ENCODE data around the gene TMEM40. TPM values are rescaled to one million over a fixed set of nuclear protein-coding genes. Genes with fewer than 3 reads are reported as not detected.
"Not testable (repeated sequence)": the region's sequence is repeated elsewhere in the genome, so short reads cannot be mapped to it uniquely, and the experiment has no call there.

The TMEM40 gene
- polyA plus RNA-seq, 1 experiment, result 0.41 TPM

GRCh38 chr3:12797124-12797891 is 38.2 kb upstream of the TMEM40 start:
- Histone ChIP-seq H3K27ac (ENCODE audit: low read depth, low read length) (no peak overlapping the region), H3K9me3 (ENCODE audit: control insufficient read depth, insufficient read depth, low read length) (no peaks in the 10 kb centered on the region; the same call in 1 of the 2 replicates), H3K27me3 (ENCODE audit: control insufficient read depth, insufficient read depth, low read length) (no peaks in the 10 kb centered on the region), H3K4me3 (ENCODE audit: low read depth, low read length) (peak overlapping the region; percentile 79)
- no peak for DNase-seq (ENCODE audit: low read depth, low spot score)
- CTCF ChIA-PET, result interaction anchor here (0.6 to 3.2 kb wide), 8 partner anchors 10 to 316 kb away, joined by 3 to 24 read pairs (median 8); partner anchors contain the start of gene RPL32
- POLR2A ChIA-PET, result interaction anchor here (3.0 kb wide), 1 partner anchor 12 kb away, joined by 14 read pairs; no protein-coding TSS in a partner anchor
- no peak for TF ChIP-seq CTCF (IDR thresholded peaks at IDR 0.05; ENCODE audit: low read depth, low read length)

GRCh38 chr3:12796171-12797123 is 37.4 kb upstream of the TMEM40 start, which contains the start of gene CAND2:
CAND2 (plus strand) TSS chr3:12796680; CDS start chr3:12796721, 41 bp downstream.
- H3K4me3 ChIP-seq (ENCODE audit: low read depth, low read length), result peak within 1 kb of the TSS; percentile 79
- ChIA-PET CTCF (interaction anchor here (0.6 to 3.2 kb wide), 10 partner anchors 9 to 315 kb away, joined by 3 to 24 read pairs (median 6); partner anchors contain the start of gene RPL32), POLR2A (interaction anchor here (0.6 to 3.0 kb wide), 6 partner anchors 9 to 133 kb away, joined by 3 to 14 read pairs (median 4); no protein-coding TSS in a partner anchor)
- no peaks in the 10 kb centered on the region for H3K27me3 ChIP-seq (ENCODE audit: control insufficient read depth, insufficient read depth, low read length)
- DNase-seq (ENCODE audit: low read depth, low spot score), result no peak
- 0 out of 2 replicates have a peak, but pooled peaks have one; percentile 4 for TF ChIP-seq CTCF (IDR thresholded peaks at IDR 0.05; ENCODE audit: low read depth, low read length)
- H3K27ac ChIP-seq (ENCODE audit: low read depth, low read length), result peak within 1 kb of the TSS; percentile 11
- no peaks in the 10 kb centered on the region; the same call in 1 of the 2 replicates for H3K9me3 ChIP-seq (ENCODE audit: control insufficient read depth, insufficient read depth, low read length)

DNA sequence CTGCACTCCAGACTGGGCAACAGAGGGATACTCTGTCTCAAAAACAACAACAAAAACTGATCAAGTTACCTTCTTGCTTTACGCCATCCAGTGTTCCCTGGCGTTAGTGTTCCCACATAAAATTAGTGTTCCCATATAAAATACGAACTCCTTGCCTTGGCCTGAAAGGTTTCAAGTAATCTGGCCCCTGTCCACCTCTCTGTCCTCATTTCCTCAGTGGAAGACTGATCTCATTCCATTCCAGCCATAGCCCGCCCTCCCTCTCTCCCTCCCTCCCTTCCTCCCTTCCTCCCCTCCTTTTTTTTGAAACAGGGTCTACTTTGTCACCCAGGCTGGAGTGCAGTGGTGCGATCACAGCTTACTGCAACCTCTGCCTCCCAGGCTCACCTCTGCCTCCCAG is 34.6 kb upstream of the TMEM40 start:
- H3K27me3 ChIP-seq (ENCODE audit: control insufficient read depth, insufficient read depth, low read length), result no peaks in the 10 kb centered on the region
- DNase-seq (ENCODE audit: low read depth, low spot score), result no peak
- no peak for TF ChIP-seq CTCF (IDR thresholded peaks at IDR 0.05; ENCODE audit: low read depth, low read length)
- CTCF ChIA-PET, result no interaction called here
- POLR2A ChIA-PET, result no interaction called here
- H3K4me3 ChIP-seq (ENCODE audit: low read depth, low read length), result no peak overlapping the region
- H3K9me3 ChIP-seq (ENCODE audit: control insufficient read depth, insufficient read depth, low read length), result no peaks in the 10 kb centered on the region; the same call in 1 of the 2 replicates
- H3K27ac ChIP-seq (ENCODE audit: low read depth, low read length), result no peak overlapping the region

DNA sequence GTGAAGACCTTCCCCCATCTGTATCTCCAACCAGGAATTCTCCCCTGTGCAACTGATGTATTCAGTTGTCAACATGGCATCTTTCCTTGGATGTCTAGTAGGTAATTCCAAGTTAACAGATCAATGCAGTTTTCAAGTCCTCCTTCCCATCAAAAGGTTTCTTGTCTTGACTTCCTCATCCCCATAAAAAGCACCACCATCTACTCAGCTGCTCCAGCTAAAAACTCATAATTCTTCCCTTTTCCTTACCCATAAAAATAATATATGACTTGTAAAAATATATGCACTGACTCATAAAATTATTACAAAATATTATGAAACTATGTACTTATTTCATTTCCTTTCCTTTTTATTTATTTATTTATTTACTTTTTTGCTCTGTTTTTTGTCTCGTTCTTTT is 32.4 kb upstream of the TMEM40 start:
- H3K27ac ChIP-seq (ENCODE audit: low read depth, low read length), result no peak overlapping the region
- H3K9me3 ChIP-seq (ENCODE audit: control insufficient read depth, insufficient read depth, low read length), result no peaks in the 10 kb centered on the region
- ChIA-PET POLR2A (no interaction called here), CTCF (no interaction called here)
- no peaks in the 10 kb centered on the region for H3K27me3 ChIP-seq (ENCODE audit: control insufficient read depth, insufficient read depth, low read length)
- DNase-seq (ENCODE audit: low read depth, low spot score), result no peak
- H3K4me3 ChIP-seq (ENCODE audit: low read depth, low read length), result no peak overlapping the region
- TF ChIP-seq CTCF (IDR thresholded peaks at IDR 0.05; ENCODE audit: low read depth, low read length), result no peak

- not testable (repeated sequence) for H3K9me3 ChIP-seq (ENCODE audit: control insufficient read depth, insufficient read depth, low read length); H3K27ac ChIP-seq (ENCODE audit: low read depth, low read length); DNase-seq (ENCODE audit: low read depth, low spot score); H3K4me3 ChIP-seq (ENCODE audit: low read depth, low read length); H3K27me3 ChIP-seq (ENCODE audit: control insufficient read depth, insufficient read depth, low read length)
- ChIA-PET POLR2A (interaction anchor here (1.2 kb wide), 1 partner anchor 8 kb away, joined by 3 read pairs; the partner anchor contains the start of gene CAND2), CTCF (interaction anchor here (0.8 to 2.4 kb wide), 8 partner anchors 9 to 153 kb away, joined by 3 to 18 read pairs (median 6); partner anchors contain the start of gene CAND2)
These were observed 29.1 kb upstream of the TMEM40 start for GRCh38 chr3:12787967-12788690.

Data from AG04450 (cell line).